Mesodermal cell (in vitro differentiated cells): Measurements from ENCODE around the gene THRB.

Experiments used
- H3K27ac ChIP-seq: 2 replicates; pipeline ENCODE4 v1.7.0; 2013; ENCODE audit warnings: mild to moderate bottlenecking, low read depth, low read length, moderate library complexity; ENCODE audit not compliant: severe bottlenecking
- H3K36me3 ChIP-seq: 2 replicates; pipeline ENCODE4 v1.7.1; 2013; ENCODE audit warnings: mild to moderate bottlenecking, low read length, moderate library complexity; ENCODE audit not compliant: control insufficient read depth, insufficient read depth
- H3K4me1 ChIP-seq: one replicate; pipeline ENCODE4 v1.7.1; 2013; ENCODE audit warnings: mild to moderate bottlenecking, low read length; ENCODE audit not compliant: insufficient read depth, control insufficient read depth, poor library complexity, severe bottlenecking
- H3K4me3 ChIP-seq: 2 replicates; pipeline ENCODE4 v1.7.0; 2013; ENCODE audit warnings: low read length, control low read depth, mild to moderate bottlenecking; ENCODE audit not compliant: insufficient read depth, poor library complexity, severe bottlenecking; ENCODE audit errors: extremely low read depth
- H3K9me3 ChIP-seq: 2 replicates; pipeline ENCODE4 v1.7.1; 2013; ENCODE audit warnings: mild to moderate bottlenecking, low read length, moderate library complexity; ENCODE audit not compliant: control insufficient read depth
- WGBS, 2 experiments: methylation state at CpG; one replicate each; pipeline ENCODE4 v1.1.5; 2013; ENCODE audit warnings: missing lambda C conversion rate in 2 of 2; ENCODE audit not compliant: insufficient coverage in 2 of 2; 5-methylcytosine and 5-hydroxymethylcytosine counted together

THRB gene

DNA sequence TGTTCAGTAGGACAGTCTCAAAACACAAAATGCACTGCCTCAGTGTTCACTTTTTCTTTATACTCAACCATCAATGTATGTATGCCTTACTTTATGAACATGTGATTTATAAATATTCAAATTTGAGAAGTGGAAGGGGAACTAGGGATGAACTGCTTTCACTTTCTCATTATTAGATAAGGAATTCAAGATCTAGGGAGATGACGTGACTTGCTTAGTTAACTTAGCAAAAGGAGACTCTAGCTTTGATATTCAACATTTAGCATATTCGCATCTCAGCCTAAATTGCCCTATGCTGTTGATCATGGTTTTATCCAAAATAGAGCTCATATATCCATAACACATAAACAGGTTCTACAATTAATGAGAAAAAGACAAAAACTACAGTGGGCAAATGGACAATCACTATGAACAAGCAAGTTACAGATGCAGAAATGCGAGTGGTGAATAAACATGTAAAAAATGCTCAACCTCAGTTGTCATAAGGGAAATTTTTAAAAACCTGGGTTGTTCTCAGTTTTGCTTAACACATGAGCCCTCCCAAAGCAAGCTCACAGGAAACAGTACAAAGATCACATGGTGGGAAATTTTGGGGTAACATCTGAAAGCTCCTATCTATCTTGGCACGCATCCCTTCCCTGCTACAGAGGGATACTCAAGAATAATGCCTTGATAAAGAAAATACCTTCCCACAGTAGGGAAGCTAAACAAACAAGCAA, 269.8 kb downstream of the THRB start:
- Histone ChIP-seq H3K4me1 (peaks cover 38% of the 10 kb centered on the region), H3K4me3 (no peak overlapping the region), H3K9me3 (no peaks in the 10 kb centered on the region), H3K27ac (no peak overlapping the region), H3K36me3 (no peaks in the 10 kb centered on the region)
- 93 to 100% methylated on average over 1 to 3 of the region's 4 CpGs for WGBS, 2 experiments

DNA sequence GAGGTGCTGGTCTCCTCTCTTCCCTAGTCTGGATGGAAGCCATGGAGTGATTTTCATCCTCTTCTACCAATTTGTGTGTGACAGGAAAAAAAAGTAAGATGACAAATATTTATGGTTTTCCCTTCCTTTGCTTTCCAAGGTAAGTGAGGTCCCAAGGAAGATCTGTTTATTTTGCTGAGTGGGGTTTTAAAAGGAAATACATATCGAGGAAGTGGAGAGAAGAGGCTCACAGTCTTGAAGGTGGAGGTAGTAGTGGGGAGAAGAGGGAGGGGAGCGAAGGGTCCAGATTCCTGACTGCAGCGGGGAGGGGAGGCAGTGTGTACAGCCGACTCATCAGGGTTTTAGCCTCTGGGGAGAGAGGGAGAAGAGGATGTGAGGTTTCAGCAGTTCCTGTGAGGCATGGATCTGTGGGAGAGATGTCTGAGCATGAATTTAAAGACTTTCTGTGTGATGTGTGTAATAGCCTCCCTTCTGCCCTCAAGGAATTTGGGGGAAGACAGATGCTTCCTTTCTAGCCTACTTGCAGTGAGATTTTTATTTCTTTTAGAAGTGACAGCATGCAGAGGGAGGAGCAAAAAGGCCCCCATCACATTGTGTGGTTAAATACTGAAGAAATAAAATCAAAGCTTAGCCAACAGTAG, 272.4 kb downstream of the THRB start:
- H3K27ac ChIP-seq: peak overlapping the region; percentile 94

DNA sequence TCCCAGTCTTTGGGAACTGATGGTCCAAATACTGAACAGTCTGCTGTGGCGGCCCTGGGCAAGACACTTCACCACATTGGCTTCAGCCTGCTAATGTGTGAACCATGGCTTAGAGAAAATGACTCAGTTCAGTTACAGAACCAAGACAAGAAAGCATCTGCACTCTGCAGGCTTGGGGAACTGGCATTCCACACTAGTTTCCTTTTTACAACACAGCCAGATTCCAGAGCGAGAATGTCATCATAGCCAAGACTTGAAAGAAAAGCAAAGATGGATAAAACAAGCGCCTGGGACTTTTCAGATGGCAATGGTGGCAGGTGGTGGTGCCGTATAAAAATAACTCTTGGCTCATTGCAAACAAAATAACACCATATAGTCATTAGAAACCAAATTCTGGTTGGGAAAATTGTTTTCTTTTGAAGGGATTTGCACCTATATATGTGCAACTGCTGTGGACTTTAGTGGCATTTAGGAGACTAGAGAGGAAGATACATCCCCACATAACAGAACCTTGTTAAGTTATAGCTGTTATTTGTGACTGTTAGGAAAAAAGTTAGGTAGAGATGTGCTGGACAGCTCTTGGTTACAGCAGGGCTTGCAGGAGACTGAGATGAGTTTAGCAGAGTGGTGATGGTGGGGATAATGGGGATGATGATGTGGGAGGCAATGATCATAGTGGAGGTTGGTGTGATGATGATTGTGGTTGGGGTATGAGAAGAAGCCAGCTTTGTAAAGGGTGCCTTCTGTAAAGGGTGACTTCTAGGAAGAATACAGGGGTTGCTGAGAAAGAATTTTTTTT, 273.6 kb downstream of the THRB start:
- WGBS, 2 experiments: 50 to 60% methylated on average over 1 to 2 of the region's 4 CpGs
- Histone ChIP-seq H3K9me3 (no peaks in the 10 kb centered on the region), H3K4me3 (no peak overlapping the region), H3K4me1 (peaks cover 49% of the 10 kb centered on the region), H3K27ac (peak overlapping the region; percentile 94), H3K36me3 (no peaks in the 10 kb centered on the region)

More for the DNA sequence above, 272.4 kb downstream of the THRB start:
- Histone ChIP-seq H3K4me1 (peaks cover 49% of the 10 kb centered on the region), H3K4me3 (no peak overlapping the region), H3K36me3 (no peaks in the 10 kb centered on the region), H3K9me3 (no peaks in the 10 kb centered on the region)
- 87 to 97% methylated on average over 3 of the region's 4 CpGs for WGBS, 2 experiments

DNA sequence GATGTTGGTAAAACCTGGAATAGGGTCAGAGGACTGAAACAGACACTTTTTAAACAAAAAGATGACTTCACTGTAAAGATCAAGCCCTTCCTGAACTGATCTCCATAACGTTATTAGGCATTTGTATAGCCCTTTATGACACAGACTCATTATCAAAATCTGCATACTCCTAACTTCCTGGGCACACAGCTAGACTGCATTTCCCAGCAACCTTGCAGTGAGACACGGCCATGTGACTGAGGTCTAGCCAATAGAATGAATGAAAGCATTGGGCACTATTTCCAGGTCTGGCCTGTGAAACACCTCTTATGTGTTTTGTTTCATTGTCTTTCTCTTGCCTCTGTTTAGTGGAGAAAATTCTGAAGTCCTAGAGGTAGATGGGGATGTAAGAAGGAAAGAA, 279.1 kb downstream of the THRB start:
- no peaks in the 10 kb centered on the region for H3K36me3 ChIP-seq
- peaks cover 18% of the 10 kb centered on the region for H3K4me1 ChIP-seq
- WGBS, 2 experiments: 86 to 100% methylated on average over 1 of the region's 2 CpGs
- H3K9me3 ChIP-seq: no peaks in the 10 kb centered on the region
- H3K27ac ChIP-seq: no peak overlapping the region
- no peak overlapping the region for H3K4me3 ChIP-seq

DNA sequence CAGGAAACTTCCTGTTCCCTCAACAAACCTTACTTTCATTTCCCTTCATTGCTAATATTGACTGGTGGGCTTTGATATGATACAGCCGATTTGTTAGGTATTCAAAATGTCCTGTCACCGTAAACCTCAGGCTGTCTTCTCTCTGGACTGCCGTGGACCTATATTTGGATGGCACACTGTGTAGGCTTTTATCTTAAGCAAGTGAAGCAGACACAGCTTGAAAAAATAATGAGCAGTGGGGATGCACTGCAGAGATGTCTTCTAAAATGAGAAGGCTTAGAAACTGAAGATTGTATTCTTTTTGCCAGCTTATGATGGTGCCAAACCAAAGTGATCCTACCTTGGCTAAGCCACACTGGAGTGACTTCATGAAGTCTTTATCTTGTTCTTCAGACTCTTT, 283.3 kb downstream of the THRB start:
- H3K36me3 ChIP-seq: no peaks in the 10 kb centered on the region
- WGBS, 2 experiments: 84 to 89% methylated on average over 2 to 3 of the region's 3 CpGs
- no peak overlapping the region for H3K27ac ChIP-seq
- no peak overlapping the region for H3K4me3 ChIP-seq
- no peaks in the 10 kb centered on the region for H3K9me3 ChIP-seq
- H3K4me1 ChIP-seq: no peaks in the 10 kb centered on the region

DNA sequence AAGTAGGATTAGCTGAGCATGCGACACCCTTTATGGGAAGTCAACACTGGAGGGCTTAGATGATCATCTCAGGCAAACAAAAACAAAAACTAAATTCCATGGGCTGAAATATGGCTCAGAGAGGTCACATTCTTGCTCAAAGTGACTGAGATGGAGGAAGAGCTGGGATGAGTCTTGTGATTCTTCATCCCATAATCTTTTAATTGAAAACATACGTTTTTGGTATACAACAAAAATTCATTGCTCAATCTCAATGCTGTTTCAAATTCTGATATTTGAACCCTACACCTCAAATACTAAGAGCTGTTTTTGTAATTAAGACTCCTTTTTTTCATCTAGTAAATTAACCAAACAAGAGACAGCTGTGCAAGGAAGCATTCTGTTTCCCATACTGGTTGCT, 292.6 kb downstream of the THRB start:
- 90% methylated on average over 1 of the region's 2 CpGs; no CpG with 5 or more reads in 1 of the 2 experiments for WGBS, 2 experiments
- no peak overlapping the region for H3K27ac ChIP-seq
- H3K4me3 ChIP-seq: no peak overlapping the region
- H3K4me1 ChIP-seq: peaks cover 4% of the 10 kb centered on the region
- no peaks in the 10 kb centered on the region for H3K36me3 ChIP-seq
- H3K9me3 ChIP-seq: peaks cover 6% of the 10 kb centered on the region

DNA sequence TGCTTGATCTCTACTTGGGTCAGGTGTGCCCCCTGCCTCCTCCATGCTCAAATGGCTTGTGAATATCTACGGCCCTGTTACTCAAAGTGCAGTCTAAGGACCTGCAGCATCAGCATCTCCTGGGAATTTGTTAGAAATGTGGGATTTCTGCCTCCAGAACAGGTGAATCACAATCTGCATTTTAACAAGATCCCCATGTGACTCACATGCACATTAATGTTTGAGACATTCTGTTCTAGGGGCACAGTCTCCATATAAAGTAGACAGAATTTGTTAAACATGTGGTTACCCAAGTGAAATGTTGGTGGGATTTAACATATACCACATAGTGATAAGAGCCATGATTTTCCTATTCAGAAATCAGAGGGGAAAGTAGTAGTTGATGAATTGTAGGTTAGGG, 293.3 kb downstream of the THRB start:
- Histone ChIP-seq H3K9me3 (peaks cover 6% of the 10 kb centered on the region), H3K4me3 (no peak overlapping the region), H3K4me1 (peaks cover 4% of the 10 kb centered on the region), H3K27ac (no peak overlapping the region), H3K36me3 (no peaks in the 10 kb centered on the region)
- 86% methylated on average over 1 of the region's 1 CpG; no CpG with 5 or more reads in 1 of the 2 experiments for WGBS, 2 experiments

DNA sequence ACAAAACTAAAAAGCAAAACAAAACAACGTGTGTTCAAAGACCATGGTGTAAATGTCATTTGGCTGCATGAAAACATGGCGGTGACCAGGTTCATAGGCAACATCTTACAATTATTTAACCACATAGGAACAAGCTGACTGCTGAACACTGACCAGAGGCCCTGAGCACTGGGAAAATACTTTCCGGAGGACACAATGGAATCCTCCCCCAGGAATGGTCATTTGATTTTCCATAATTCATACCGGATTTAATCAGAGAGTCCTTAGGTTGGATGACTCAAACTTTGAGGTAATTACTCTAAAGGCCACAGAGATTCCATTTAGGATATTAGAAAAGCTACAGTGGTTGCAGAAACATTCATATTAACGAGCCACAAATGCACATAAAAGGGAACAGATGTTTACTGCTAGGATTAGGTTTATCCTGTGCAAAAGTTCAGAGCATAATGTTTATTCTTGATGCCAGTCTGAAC, 294.8 kb downstream of the THRB start:
- Histone ChIP-seq H3K4me3 (no peak overlapping the region), H3K4me1 (peaks cover 4% of the 10 kb centered on the region), H3K36me3 (no peaks in the 10 kb centered on the region), H3K27ac (no peak overlapping the region), H3K9me3 (peaks cover 6% of the 10 kb centered on the region)
- 90 to 93% methylated on average over 2 to 3 of the region's 5 CpGs for WGBS, 2 experiments

DNA sequence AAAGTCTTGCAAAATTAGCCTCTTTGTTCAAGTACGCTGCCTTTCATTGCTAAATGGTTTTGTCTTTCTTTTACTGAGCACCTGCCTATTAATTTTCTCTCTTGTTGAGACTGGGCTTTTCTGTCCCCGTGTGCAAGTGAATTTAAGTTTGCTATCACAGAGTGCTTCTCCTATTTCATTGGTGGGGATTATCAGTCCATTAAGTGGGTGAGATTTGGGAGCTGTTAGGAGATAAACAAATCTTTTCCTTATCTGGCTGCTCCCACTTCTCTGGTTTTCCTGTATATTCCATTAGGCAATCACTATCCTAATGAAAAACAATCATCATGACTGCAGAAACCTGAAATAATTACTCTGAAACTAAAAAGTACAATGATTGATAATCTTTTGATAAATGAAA, 295.4 kb downstream of the THRB start:
- H3K4me1 ChIP-seq: peaks cover 4% of the 10 kb centered on the region
- no peak overlapping the region for H3K4me3 ChIP-seq
- no peaks in the 10 kb centered on the region for H3K36me3 ChIP-seq
- 100% methylated on average over 1 of the region's 2 CpGs; no CpG with 5 or more reads in 1 of the 2 experiments for WGBS, 2 experiments
- no peak overlapping the region for H3K27ac ChIP-seq
- peaks cover 6% of the 10 kb centered on the region for H3K9me3 ChIP-seq

DNA sequence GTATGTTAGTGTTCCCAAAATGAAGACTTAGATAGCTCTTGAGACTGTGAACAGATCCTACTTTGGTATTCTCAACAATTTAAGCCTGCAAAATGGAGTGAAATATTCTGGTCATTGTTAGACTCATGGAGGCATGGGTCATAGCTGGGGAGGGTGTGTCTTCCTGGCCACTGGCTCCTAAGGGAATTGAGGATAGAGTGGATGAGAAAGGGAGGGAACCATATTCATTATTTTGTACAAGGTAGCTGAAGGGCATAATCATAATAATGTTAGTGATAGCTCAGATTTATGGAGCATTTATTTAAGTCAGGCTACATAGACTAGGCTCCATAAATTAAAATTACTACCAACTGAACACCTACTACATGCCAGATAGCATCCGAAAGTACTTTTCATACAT, 295.9 kb downstream of the THRB start:
- Histone ChIP-seq H3K4me1 (peaks cover 4% of the 10 kb centered on the region), H3K36me3 (no peaks in the 10 kb centered on the region), H3K27ac (no peak overlapping the region), H3K4me3 (no peak overlapping the region), H3K9me3 (peaks cover 6% of the 10 kb centered on the region)
- 86% methylated on average over 1 of the region's 1 CpG; no CpG with 5 or more reads in 1 of the 2 experiments for WGBS, 2 experiments
